Measurements from ENCODE around the gene RIT1. TPM values are rescaled to one million over a fixed set of nuclear protein-coding genes. Genes with fewer than 3 reads are reported as not detected.

Gene RIT1
- total RNA-seq, 2 experiments from 2014 or later = 26.0 to 26.4 TPM

DNA sequence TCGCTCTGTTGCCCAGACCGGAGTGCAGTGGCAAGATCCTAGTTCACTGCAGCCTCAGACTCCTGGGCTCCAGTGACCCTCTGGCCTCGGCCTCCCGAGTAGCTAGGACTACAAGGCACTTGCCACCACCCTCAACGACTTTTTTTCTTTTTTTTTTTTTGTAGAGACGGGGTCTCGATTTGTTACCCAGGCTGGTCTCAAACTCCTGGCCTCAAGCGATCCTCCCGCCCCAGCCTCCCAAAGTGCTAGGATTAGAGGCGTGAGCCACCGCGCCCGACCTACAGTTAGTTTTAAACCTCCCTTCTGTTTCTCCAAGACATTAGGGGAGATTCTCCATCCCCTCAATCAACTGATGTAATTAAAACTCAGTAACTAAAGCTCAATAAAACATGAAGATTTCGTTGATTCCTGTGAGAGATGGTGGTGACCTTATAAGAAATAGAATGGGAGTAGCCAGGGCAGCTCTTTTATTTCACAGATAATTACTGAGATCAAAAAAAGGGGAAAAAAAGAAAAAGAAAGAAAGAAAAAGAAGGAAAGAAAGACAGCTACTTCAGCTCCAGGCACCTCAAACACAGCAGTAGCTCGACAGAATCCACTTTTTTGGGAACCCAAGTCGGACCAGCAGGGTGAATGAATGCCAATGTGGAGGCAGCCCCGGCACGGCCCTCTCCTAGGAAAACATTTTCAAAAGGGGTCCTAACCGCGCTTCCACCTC, 54.7 kb downstream of the RIT1 start:
- Mint-ChIP-seq H3K27ac (peak overlapping the region; percentile 96), H3K27me3 (ENCODE audit: low read depth) (no peaks in the 10 kb centered on the region), H3K9me3 (ENCODE audit: insufficient read depth) (no peaks in the 10 kb centered on the region), H3K4me1 (ENCODE audit: low read depth) (peaks cover 65% of the 10 kb centered on the region), H3K36me3 (ENCODE audit: low read depth) (peaks cover 32% of the 10 kb centered on the region), H3K4me3 (peak overlapping the region; percentile 96)
- no peak for ATAC-seq
- DNase-seq = no peak
- CTCF ChIA-PET = interaction anchor here (0.6 to 1.5 kb wide), 4 partner anchors 133 to 424 kb away, joined by 3 to 6 read pairs (median 4); no protein-coding TSS in a partner anchor
- POLR2A ChIA-PET = interaction anchor here (0.6 to 1.3 kb wide), 3 partner anchors 17 to 210 kb away, joined by 3 to 5 read pairs (median 3); no protein-coding TSS in a partner anchor

DNA sequence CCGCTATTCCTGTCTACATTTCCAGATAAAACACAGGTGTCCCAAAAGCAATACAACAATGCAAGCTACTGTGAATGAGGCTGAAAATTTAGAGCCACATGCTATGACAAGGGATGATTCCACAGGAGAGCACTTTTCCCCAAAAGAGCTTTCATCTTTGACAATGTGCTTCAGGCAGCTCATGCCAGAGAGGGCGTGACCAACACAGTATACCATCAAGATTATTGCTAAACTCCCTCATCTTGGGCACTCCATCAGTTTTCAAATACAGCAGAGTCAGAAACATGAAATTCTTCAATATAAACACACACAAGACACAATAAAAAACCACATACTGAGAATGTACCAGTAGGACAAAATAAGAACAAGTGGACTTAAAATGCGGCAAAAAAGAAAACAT, 60.8 kb downstream of the RIT1 start:
- H3K4me1 Mint-ChIP-seq (ENCODE audit: low read depth) = peaks cover 48% of the 10 kb centered on the region
- ATAC-seq = no peak
- peak overlapping the region; percentile 2 for H3K27ac Mint-ChIP-seq
- peaks cover 62% of the 10 kb centered on the region for H3K36me3 Mint-ChIP-seq (ENCODE audit: low read depth)
- CTCF ChIA-PET = interaction anchor here (1.2 kb wide), 1 partner anchor 11 kb away, joined by 3 read pairs; no protein-coding TSS in a partner anchor
- no peaks in the 10 kb centered on the region for H3K9me3 Mint-ChIP-seq (ENCODE audit: insufficient read depth)
- no peak for DNase-seq
- POLR2A ChIA-PET = no interaction called here
- H3K27me3 Mint-ChIP-seq (ENCODE audit: low read depth) = no peaks in the 10 kb centered on the region
- no peak overlapping the region for H3K4me3 Mint-ChIP-seq

DNA sequence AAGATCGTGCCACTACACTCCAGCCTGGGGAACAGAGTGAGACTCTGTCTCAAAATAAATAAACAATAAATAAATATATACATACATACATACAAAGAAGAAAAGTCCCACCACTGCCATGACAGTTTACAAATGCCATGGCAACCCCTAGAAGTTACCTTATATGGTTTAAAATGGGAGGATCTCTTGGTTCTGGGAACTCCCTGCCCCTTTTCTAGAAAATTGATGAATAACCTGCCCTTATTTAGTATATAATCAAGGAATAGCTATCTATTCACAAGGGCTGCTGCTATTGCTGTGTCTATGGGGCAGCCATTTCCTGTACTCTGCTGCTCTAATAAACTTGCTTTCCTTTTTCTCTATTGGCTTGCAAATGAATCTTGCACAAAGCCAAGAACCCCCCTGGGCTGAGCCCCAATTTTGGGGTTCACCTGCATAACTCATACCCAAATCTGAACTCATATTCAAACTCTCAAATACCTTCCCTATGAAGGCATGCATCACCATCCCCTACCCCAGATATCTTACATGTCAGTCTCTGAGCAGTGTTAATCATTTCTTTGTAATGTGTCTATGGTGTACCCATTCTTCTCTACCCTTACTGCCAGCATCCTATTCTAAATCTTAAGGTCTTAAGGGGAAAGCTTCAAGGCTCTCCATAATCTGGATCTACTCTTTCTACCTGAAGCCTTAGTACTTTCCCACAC, 63.2 kb downstream of the RIT1 start:
- H3K4me1 Mint-ChIP-seq (ENCODE audit: low read depth) = peaks cover 49% of the 10 kb centered on the region
- peak; percentile 82 for ATAC-seq
- H3K9me3 Mint-ChIP-seq (ENCODE audit: insufficient read depth) = no peaks in the 10 kb centered on the region
- ChIA-PET POLR2A (no interaction called here), CTCF (interaction anchor here (1.0 to 1.5 kb wide), 2 partner anchors 11 to 74 kb away, joined by 3 read pairs; partner anchors contain the start of gene SYT11)
- no peaks in the 10 kb centered on the region for H3K27me3 Mint-ChIP-seq (ENCODE audit: low read depth)
- H3K27ac Mint-ChIP-seq = peak overlapping the region; percentile 85
- peak; percentile 31 for DNase-seq
- H3K36me3 Mint-ChIP-seq (ENCODE audit: low read depth) = peaks cover 68% of the 10 kb centered on the region
- peak overlapping the region; percentile 44 for H3K4me3 Mint-ChIP-seq

Small RNAs within 50 kb of the gene (microRNA-seq; reads per million reads assigned to microRNA genes)
- gene MIR6738 = not detected

Other genes with a start within 250 kb of the RIT1 start
- gene YY1AP1, start 222.6 kb downstream of the RIT1 start, total RNA-seq = 10 to 100 TPM; 63.8 to 68.9 TPM
- gene DAP3, start 222.3 kb downstream of the RIT1 start, total RNA-seq = 100 to 1,000 TPM; 120 to 135 TPM
- gene GON4L, start 54.1 kb downstream of the RIT1 start, total RNA-seq = 10 to 100 TPM; 64.8 to 70.3 TPM
- gene SYT11, start 51.8 kb downstream of the RIT1 start, total RNA-seq = 10 to 100 TPM; 11.9 to 12.2 TPM
- gene KHDC4, start 23.1 kb upstream of the RIT1 start, total RNA-seq = 10 to 100 TPM; 64.5 to 68.9 TPM
- gene RXFP4, start 30.3 kb upstream of the RIT1 start, total RNA-seq = not detected
- 100 to 1,000 TPM; 142 to 147 TPM for gene ARHGEF2, start 67.2 kb upstream of the RIT1 start, total RNA-seq
- gene SSR2, start 109.6 kb upstream of the RIT1 start, total RNA-seq = 100 to 1,000 TPM; 216 to 233 TPM
- gene UBQLN4, start 142.4 kb upstream of the RIT1 start, total RNA-seq = 10 to 100 TPM; 32.8 to 33.3 TPM
- 10 to 100 TPM; 72.4 to 74.1 TPM for gene LAMTOR2, start 143.4 kb upstream of the RIT1 start, total RNA-seq
- gene RAB25, start 149.8 kb upstream of the RIT1 start, total RNA-seq = under 1 TPM in 1 of 2 experiments, not detected in 1; 0.50 TPM
- under 1 TPM; 0.05 TPM for gene MEX3A, start 171.1 kb upstream of the RIT1 start, total RNA-seq
- gene LMNA, start 203.4 kb upstream of the RIT1 start, total RNA-seq = 10 to 100 TPM in 1 of 2 experiments, 1 to 10 TPM in 1; 8.5 to 10.3 TPM
- 10 to 100 TPM; 16.8 to 17.8 TPM for gene SEMA4A, start 242.2 kb upstream of the RIT1 start, total RNA-seq